Memory B cell (primary cell): Measurements from ENCODE around the gene LDB2.

ENCODE experiments used
- ATAC-seq: fragments of 150-1000 bp; cut with Tn5 transposase; 2 replicates; pipeline ENCODE4 v1.10.0; 2021; ENCODE audit warnings: low read depth, mild to moderate bottlenecking, moderate library complexity
- DNase-seq, 2 donors: peaks; one replicate each; pipeline ENCODE4 v3.0.0; 2022; ENCODE audit warnings: low spot score in 2 of 2
- H3K27ac Mint-ChIP-seq: one replicate; pipeline ENCODE4 v1.8.0; 2022; ENCODE audit warnings: mild to moderate bottlenecking, moderate library complexity, mixed read lengths
- H3K27me3 Mint-ChIP-seq: one replicate; pipeline ENCODE4 v1.8.0; 2022; ENCODE audit warnings: mixed read lengths
- H3K36me3 Mint-ChIP-seq: one replicate; pipeline ENCODE4 v1.8.0; 2022; ENCODE audit warnings: mild to moderate bottlenecking, mixed read lengths
- H3K4me1 Mint-ChIP-seq: one replicate; pipeline ENCODE4 v1.8.0; 2022; ENCODE audit warnings: mixed read lengths
- H3K4me3 Mint-ChIP-seq: one replicate; pipeline ENCODE4 v1.8.0; 2022; ENCODE audit warnings: mild to moderate bottlenecking, moderate library complexity, mixed read lengths
- H3K9me3 Mint-ChIP-seq: one replicate; pipeline ENCODE4 v1.8.0; 2022; ENCODE audit warnings: mixed read lengths

The LDB2 gene

GRCh38 chr4:16457944-16458343 lies 440.5 kb downstream of the LDB2 start:
- no peak overlapping the region for H3K27ac Mint-ChIP-seq

More at GRCh38 chr4:16457944-16458343, 440.5 kb downstream of the LDB2 start:
- Mint-ChIP-seq H3K36me3 (no peaks in the 10 kb centered on the region), H3K27me3 (no peaks in the 10 kb centered on the region), H3K4me1 (no peaks in the 10 kb centered on the region), H3K9me3 (no peaks in the 10 kb centered on the region), H3K4me3 (no peak overlapping the region)
- ATAC-seq (no peak), DNase-seq (no peak)
